SU-DHL-6 (cell line): Measurements from ENCODE around the gene BMP6.

Experiments
- H2AFZ ChIP-seq: fragments of 200-600 bp; sonication (generic); 2 replicates; pipeline ENCODE4 v1.6.1; 2014; ENCODE audit warnings: low read depth, mild to moderate bottlenecking, moderate library complexity, mixed read lengths, antibody characterized with exemption, low read length; ENCODE audit not compliant: severe bottlenecking
- H3F3A ChIP-seq: fragments of 200-600 bp; shearing (Covaris generic); 2 replicates; pipeline ENCODE4 v1.6.0; 2016; ENCODE audit warnings: antibody characterized with exemption, mild to moderate bottlenecking; ENCODE audit not compliant: insufficient read depth
- H3K27ac ChIP-seq: fragments of 200-600 bp; sonication (generic); 2 replicates; pipeline ENCODE4 v1.5.1; 2016; ENCODE audit warnings: low read depth, mild to moderate bottlenecking, low read length, moderate library complexity, mixed read lengths
- H3K27me3 ChIP-seq: fragments of 200-600 bp; sonication (generic), shearing (Covaris generic); 2 replicates; pipeline ENCODE4 v1.6.0; 2014; ENCODE audit warnings: mild to moderate bottlenecking, low read length
- H3K36me3 ChIP-seq: fragments of 200-600 bp; sonication (generic); 2 replicates; pipeline ENCODE4 v1.6.1; 2014; ENCODE audit warnings: mild to moderate bottlenecking, low read length, mixed read lengths
- H3K4me2 ChIP-seq: fragments of 300-600, 200-600 bp; shearing (Covaris generic), sonication (generic); 2 replicates; pipeline ENCODE4 v1.6.0; 2014; ENCODE audit warnings: low read length, low read depth, mild to moderate bottlenecking; ENCODE audit not compliant: poor library complexity, severe bottlenecking
- H3K4me3 ChIP-seq: fragments of 200-600 bp; sonication (generic); 2 replicates; pipeline ENCODE4 v1.5.1; 2014; ENCODE audit warnings: antibody characterized with exemption, low read length, mild to moderate bottlenecking, mixed read lengths; ENCODE audit not compliant: insufficient read depth, poor library complexity, severe bottlenecking
- H3K79me2 ChIP-seq: fragments of 200-600 bp; sonication (generic); 2 replicates; pipeline ENCODE4 v1.6.1; 2014; ENCODE audit warnings: mild to moderate bottlenecking, low read length, moderate library complexity; ENCODE audit not compliant: insufficient read depth
- H3K9ac ChIP-seq: fragments of 200-600 bp; sonication (generic); 2 replicates; pipeline ENCODE4 v1.7.0; 2014; ENCODE audit warnings: mild to moderate bottlenecking, low read length
- H3K9me2 ChIP-seq: fragments of 200-600 bp; sonication (generic); replicated peaks from 2 replicates; pipeline ENCODE4 v1.6.1; 2014; ENCODE audit warnings: low read length; ENCODE audit not compliant: insufficient read depth
- H3K9me3 ChIP-seq: fragments of 200-600 bp; sonication (generic); 2 replicates; pipeline ENCODE4 v1.6.1; 2014; ENCODE audit warnings: low read length, mixed read lengths; ENCODE audit not compliant: insufficient read depth
- H4K20me1 ChIP-seq: fragments of 200-600 bp; sonication (generic); 2 replicates; pipeline ENCODE4 v1.6.1; 2014; ENCODE audit warnings: low read depth, mild to moderate bottlenecking, antibody characterized with exemption, low read length, moderate library complexity, mixed read lengths
- CTCF ChIP-seq: fragments of 200-600 bp; sonication (generic); IDR thresholded peaks from one replicate; pipeline ENCODE4 v1.5.1; 2017; ENCODE audit warnings: antibody characterized with exemption, mild to moderate bottlenecking, low read length, moderate library complexity; ENCODE audit not compliant: insufficient read depth, poor library complexity, severe bottlenecking
- EZH2phosphoT487 ChIP-seq: fragments of 200-600 bp; sonication (generic), shearing (Covaris generic); conservative IDR thresholded peaks from 2 replicates; pipeline ENCODE4 v1.6.1; 2018; ENCODE audit warnings: mild to moderate bottlenecking, antibody characterized with exemption, low read length, moderate library complexity, mixed read lengths

The BMP6 gene

GRCh38 chr6:7681449-7681848 lies 44.5 kb upstream of the BMP6 start:
- Histone ChIP-seq H3K4me3 (no peak overlapping the region), H3K9me3 (no peaks in the 10 kb centered on the region), H3K27me3 (no peaks in the 10 kb centered on the region; the same call in 1 of the 2 replicates), H3K9me2 (no peaks in the 10 kb centered on the region), H4K20me1 (no peaks in the 10 kb centered on the region), H3K36me3 (no peaks in the 10 kb centered on the region), H3F3A (no peaks in the 10 kb centered on the region), H3K4me2 (no peak overlapping the region), H3K9ac (no peak overlapping the region), H3K27ac (no peak overlapping the region), H3K79me2 (no peaks in the 10 kb centered on the region), H2AFZ (no peak overlapping the region)
- no peak for TF ChIP-seq CTCF
- TF ChIP-seq EZH2phosphoT487 = no peak

DNA sequence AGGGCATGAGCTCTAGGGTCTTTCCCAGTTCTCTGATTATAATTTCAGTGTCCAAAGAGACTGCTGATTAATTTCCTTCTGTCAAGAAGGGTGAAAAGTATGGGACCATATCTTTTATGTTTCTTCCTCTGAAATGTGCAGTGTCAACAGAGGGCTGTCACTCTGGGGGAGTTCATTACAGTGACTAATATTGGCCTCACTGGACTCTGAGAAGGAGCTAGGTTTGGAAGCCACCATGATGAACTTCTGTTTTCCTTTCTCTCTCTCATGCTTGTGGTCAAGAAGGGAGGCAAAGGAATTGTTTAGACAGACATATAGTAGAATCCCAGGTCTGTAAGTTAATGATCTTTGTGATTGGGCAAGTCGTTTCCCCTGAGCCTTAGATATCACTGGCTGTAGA lies 41.8 kb upstream of the BMP6 start:
- Histone ChIP-seq H2AFZ (no peak overlapping the region), H3K9me3 (no peaks in the 10 kb centered on the region), H3K9ac (no peak overlapping the region), H3K27ac (no peak overlapping the region), H3K4me3 (no peak overlapping the region), H3K27me3 (no peaks in the 10 kb centered on the region; the same call in 1 of the 2 replicates), H3K36me3 (no peaks in the 10 kb centered on the region), H3K4me2 (no peak overlapping the region), H3K79me2 (no peaks in the 10 kb centered on the region), H3K9me2 (no peaks in the 10 kb centered on the region), H4K20me1 (no peaks in the 10 kb centered on the region), H3F3A (no peaks in the 10 kb centered on the region)
- TF ChIP-seq CTCF = no peak
- TF ChIP-seq EZH2phosphoT487 = no peak

- TF ChIP-seq CTCF = no peak
- no peak for TF ChIP-seq EZH2phosphoT487
- Histone ChIP-seq H3K9me3 (no peaks in the 10 kb centered on the region), H3K4me3 (no peak overlapping the region), H4K20me1 (no peaks in the 10 kb centered on the region), H3K4me2 (no peak overlapping the region), H3F3A (no peaks in the 10 kb centered on the region), H3K36me3 (no peaks in the 10 kb centered on the region), H3K27me3 (no peaks in the 10 kb centered on the region; the same call in 1 of the 2 replicates), H3K79me2 (no peaks in the 10 kb centered on the region), H3K9me2 (no peaks in the 10 kb centered on the region), H3K27ac (no peak overlapping the region), H3K9ac (no peak overlapping the region), H2AFZ (no peak overlapping the region)
These were observed 41.1 kb upstream of the BMP6 start for GRCh38 chr6:7684843-7685242.

GRCh38 chr6:7685276-7685675 lies 40.6 kb upstream of the BMP6 start:
- Histone ChIP-seq H3K36me3 (no peaks in the 10 kb centered on the region), H3K9me2 (no peaks in the 10 kb centered on the region), H3F3A (no peaks in the 10 kb centered on the region), H3K4me2 (no peak overlapping the region), H3K79me2 (no peaks in the 10 kb centered on the region), H3K27ac (no peak overlapping the region), H2AFZ (no peak overlapping the region), H3K9ac (no peak overlapping the region), H3K9me3 (no peaks in the 10 kb centered on the region), H3K4me3 (no peak overlapping the region), H3K27me3 (no peaks in the 10 kb centered on the region; the same call in 1 of the 2 replicates), H4K20me1 (no peaks in the 10 kb centered on the region)
- TF ChIP-seq EZH2phosphoT487 = no peak
- TF ChIP-seq CTCF = no peak
